Measurements from ENCODE around the gene SRD5A3. TPM values are rescaled to one million over a fixed set of nuclear protein-coding genes. Genes with fewer than 3 reads are reported as not detected.

The SRD5A3 gene
- total and polyA plus RNA-seq, 8 donors: 1.8 to 13.0 (median 9.3) TPM; not detected in 1

DNA sequence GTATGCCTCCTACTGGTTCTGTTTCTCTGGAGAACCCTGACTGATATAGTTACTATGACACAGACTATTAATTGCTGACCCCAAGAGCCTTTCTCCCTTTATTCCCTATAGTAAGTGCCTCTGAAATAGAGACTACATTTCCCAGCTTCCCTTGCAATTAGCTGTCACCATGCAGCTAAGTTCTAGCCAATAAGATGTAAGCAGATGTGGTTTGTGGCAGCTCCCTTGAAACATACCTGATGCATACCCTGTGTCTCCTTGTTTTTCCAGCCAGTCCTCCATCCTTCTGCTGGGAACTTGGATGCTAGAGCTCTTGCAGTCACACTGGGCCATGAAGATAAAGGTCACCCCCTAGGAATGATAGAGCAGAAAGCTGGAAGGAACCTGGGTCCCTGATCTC is 40.0 kb downstream of the SRD5A3 start:
- no peak overlapping the region for H3K27ac ChIP-seq
- H3K27me3 ChIP-seq: no peaks in the 10 kb centered on the region
- intact Hi-C loops (cut with DNase I; ENCODE audit: low total_unique reads): no loop called here
- TF ChIP-seq, protein P1, sequence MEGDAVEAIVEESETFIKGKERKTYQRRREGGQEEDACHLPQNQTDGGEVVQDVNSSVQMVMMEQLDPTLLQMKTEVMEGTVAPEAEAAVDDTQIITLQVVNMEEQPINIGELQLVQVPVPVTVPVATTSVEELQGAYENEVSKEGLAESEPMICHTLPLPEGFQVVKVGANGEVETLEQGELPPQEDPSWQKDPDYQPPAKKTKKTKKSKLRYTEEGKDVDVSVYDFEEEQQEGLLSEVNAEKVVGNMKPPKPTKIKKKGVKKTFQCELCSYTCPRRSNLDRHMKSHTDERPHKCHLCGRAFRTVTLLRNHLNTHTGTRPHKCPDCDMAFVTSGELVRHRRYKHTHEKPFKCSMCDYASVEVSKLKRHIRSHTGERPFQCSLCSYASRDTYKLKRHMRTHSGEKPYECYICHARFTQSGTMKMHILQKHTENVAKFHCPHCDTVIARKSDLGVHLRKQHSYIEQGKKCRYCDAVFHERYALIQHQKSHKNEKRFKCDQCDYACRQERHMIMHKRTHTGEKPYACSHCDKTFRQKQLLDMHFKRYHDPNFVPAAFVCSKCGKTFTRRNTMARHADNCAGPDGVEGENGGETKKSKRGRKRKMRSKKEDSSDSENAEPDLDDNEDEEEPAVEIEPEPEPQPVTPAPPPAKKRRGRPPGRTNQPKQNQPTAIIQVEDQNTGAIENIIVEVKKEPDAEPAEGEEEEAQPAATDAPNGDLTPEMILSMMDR (IDR thresholded peaks at IDR 0.05): no peak
- TF ChIP-seq EP300 (IDR thresholded peaks at IDR 0.05) (no peak), POLR2A (IDR thresholded peaks at IDR 0.05) (no peak), POLR2AphosphoS5 (IDR thresholded peaks at IDR 0.05) (no peak)
- H3K4me1 ChIP-seq: no peaks in the 10 kb centered on the region
- DNase-seq: peak in 1 of 2 donors; percentile 34
- H3K4me3 ChIP-seq: no peak overlapping the region
- H3K9me3 ChIP-seq: no peaks in the 10 kb centered on the region
- H3K36me3 ChIP-seq: no peaks in the 10 kb centered on the region

DNA sequence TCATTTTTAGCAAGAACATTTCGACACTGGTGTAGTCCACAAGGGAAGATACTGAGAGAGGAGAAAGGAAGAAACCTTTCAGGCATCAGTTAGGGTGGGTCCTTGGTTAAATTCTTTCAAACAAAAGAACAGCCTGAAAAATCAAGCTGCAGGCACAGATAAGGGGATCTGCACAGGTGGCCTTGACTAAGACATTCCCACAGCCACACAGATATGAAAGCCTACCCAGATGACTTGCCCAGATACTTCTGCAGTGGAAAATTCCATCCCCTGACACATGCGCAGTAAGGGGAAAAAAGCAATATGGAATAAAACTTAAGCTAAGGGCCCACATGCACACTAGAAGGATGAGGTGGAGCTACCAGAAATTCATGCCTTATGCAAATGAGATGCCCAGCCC is 40.8 kb downstream of the SRD5A3 start:
- intact Hi-C loops (cut with DNase I; ENCODE audit: low total_unique reads): no loop called here

DNA sequence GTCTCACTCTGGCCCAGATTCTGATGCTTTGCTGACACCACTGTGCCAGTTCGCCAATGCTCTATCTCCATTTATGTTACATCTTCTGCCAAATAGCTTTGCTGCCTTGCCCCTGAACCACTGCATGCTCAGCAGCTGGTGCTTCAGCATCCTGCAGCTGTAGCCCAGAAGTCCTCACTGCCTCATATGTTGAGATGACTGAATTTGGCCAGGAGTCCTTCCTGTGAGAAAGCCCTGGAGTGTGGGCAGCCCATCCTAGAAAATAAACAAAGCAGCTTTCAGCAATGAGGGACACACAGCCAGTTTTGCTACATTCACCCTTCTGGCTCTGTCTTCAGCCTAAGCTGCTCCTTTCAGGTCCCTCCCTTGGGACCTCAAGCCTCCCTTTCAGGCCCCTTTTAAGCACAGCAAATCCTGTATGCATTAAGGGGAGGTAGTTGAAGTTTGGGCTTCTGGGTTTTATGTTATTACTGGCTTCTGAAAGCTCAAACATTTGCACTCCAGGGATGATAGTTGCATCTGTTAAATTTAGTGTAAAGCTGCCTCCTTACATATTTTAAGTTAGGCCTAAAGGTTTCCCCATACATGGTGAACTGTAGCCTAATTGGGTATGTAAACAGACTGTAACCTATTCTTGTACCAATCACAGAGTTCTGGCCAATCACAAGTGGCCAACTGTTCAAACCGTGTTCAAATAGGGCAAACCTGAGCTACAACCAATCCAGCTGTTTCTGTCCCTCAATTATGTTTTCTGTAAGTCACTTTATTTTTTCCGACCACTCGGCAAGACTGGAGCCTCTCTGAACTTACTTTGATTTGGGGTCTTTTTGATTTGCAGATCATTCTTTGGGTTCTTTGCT is 47.6 kb downstream of the SRD5A3 start:
- Histone ChIP-seq H3K9me3 (no peaks in the 10 kb centered on the region), H3K27me3 (no peaks in the 10 kb centered on the region), H3K36me3 (no peaks in the 10 kb centered on the region), H3K27ac (peak overlapping the region; percentile 48 to 63 (median 59)), H3K4me3 (no peak overlapping the region), H3K4me1 (peaks cover 19 to 26% (median 23%) of the 10 kb centered on the region in 4 donors)
- TF ChIP-seq, protein P1 (IDR thresholded peaks at IDR 0.05): no peak
- peak in 1 of 3 donors; percentile 35 for TF ChIP-seq POLR2AphosphoS5 (IDR thresholded peaks at IDR 0.05)
- WGBS, 5 donors: 61 to 77% (median 72%) methylated on average over 4 of the region's 4 CpGs
- intact Hi-C loops (cut with DNase I; ENCODE audit: low total_unique reads): no loop called here
- peak in 1 of 2 donors; percentile 68 for DNase-seq

More for the DNA sequence above, 40.8 kb downstream of the SRD5A3 start:
- DNase-seq: no peak
- 72 to 89% (median 81%) methylated on average over 2 of the region's 2 CpGs for WGBS, 5 donors
- Histone ChIP-seq H3K27me3 (no peaks in the 10 kb centered on the region), H3K9me3 (no peaks in the 10 kb centered on the region), H3K36me3 (no peaks in the 10 kb centered on the region), H3K27ac (no peak overlapping the region), H3K4me3 (no peak overlapping the region), H3K4me1 (no peaks in the 10 kb centered on the region)
- TF ChIP-seq EP300 (IDR thresholded peaks at IDR 0.05) (no peak), POLR2AphosphoS5 (IDR thresholded peaks at IDR 0.05) (no peak), POLR2A (IDR thresholded peaks at IDR 0.05) (no peak)
- TF ChIP-seq, protein P1 (IDR thresholded peaks at IDR 0.05): no peak

DNA sequence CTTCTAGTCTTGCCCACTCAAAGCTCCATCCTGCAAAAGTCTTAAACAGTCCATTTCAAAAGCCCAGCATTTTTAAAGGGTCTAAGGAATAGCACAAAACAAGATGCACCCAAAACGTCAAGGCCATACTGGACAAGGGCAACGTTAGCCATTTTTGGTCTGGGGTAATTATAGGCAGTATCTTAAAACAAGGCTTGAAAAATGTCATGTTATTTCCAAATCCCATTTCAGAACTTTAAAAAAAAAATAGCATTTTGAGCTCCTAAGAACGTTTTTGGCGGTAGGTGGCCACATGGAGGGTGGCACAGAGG is 49.1 kb downstream of the SRD5A3 start:
- peak overlapping the region; percentile 95 to 99 (median 97) for H3K27ac ChIP-seq
- 0 to 2% (median 0%) methylated on average over 4 of the region's 4 CpGs for WGBS, 5 donors
- DNase-seq: no peak
- H3K4me1 ChIP-seq: peaks cover 28 to 38% (median 34%) of the 10 kb centered on the region in 4 donors
- no peaks in the 10 kb centered on the region for H3K9me3 ChIP-seq
- TF ChIP-seq POLR2A (IDR thresholded peaks at IDR 0.05): no peak
- no peak for TF ChIP-seq POLR2AphosphoS5 (IDR thresholded peaks at IDR 0.05)
- TF ChIP-seq, protein P1 (IDR thresholded peaks at IDR 0.05): no peak
- no peak for TF ChIP-seq EP300 (IDR thresholded peaks at IDR 0.05)
- intact Hi-C loops (cut with DNase I; ENCODE audit: low total_unique reads): loop anchor here (5.0 kb wide), 1 partner anchor 48 kb away; the partner anchor contains the start of gene SRD5A3
- H3K4me3 ChIP-seq: peak overlapping the region; percentile 68 to 76 (median 76)
- no peaks in the 10 kb centered on the region for H3K27me3 ChIP-seq
- H3K36me3 ChIP-seq: no peaks in the 10 kb centered on the region

Data from stomach (tissue), 9 donors.